SK-N-SH treated with all-trans-retinoic acid at 6 μM for 48 hours (cell line): ENCODE measurements around the gene SNCB.

ENCODE experiments used
- ARNTL ChIP-seq: fragments of 450-650 bp; formaldehyde crosslinking; IDR thresholded peaks from 2 replicates; pipeline ENCODE4 v1.5.0; 2020; ENCODE audit warnings: low read depth, mild to moderate bottlenecking, moderate library complexity, borderline replicate concordance
- BACH2 ChIP-seq: fragments of 250-450 bp; sonication (Bioruptor Pico); IDR thresholded peaks from 2 replicates; pipeline ENCODE4 v1.9.0; 2021; ENCODE audit warnings: mild to moderate bottlenecking, borderline replicate concordance
- CREB5 ChIP-seq: fragments of 250-450 bp; sonication (Bioruptor Pico); IDR thresholded peaks from 2 replicates; pipeline ENCODE4 v1.5.1; 2020; ENCODE audit warnings: low read depth, mild to moderate bottlenecking, moderate library complexity
- CSRNP3 ChIP-seq: fragments of 250-450 bp; sonication (Bioruptor Pico); IDR thresholded peaks from 2 replicates; pipeline ENCODE4 v1.5.1; 2021; ENCODE audit warnings: mild to moderate bottlenecking, moderate library complexity
- ESRRG ChIP-seq: fragments of 250-450 bp; sonication (Bioruptor Pico); IDR thresholded peaks from 2 replicates; pipeline ENCODE4 v1.6.1; 2021; ENCODE audit warnings: mild to moderate bottlenecking
- ISL1 ChIP-seq: fragments of 250-450 bp; sonication (Bioruptor Pico); IDR thresholded peaks from 2 replicates; pipeline ENCODE4 v2.1.2; 2022; ENCODE audit warnings: mild to moderate bottlenecking, moderate library complexity
- OSR1 ChIP-seq: fragments of 250-450 bp; sonication (Bioruptor Pico); IDR thresholded peaks from 2 replicates; pipeline ENCODE4 v1.8.0; 2022; ENCODE audit warnings: moderate library complexity, mild to moderate bottlenecking, inconsistent platforms
- PPARA ChIP-seq: fragments of 250-450 bp; sonication (Bioruptor Pico); IDR thresholded peaks from 2 replicates; pipeline ENCODE4 v1.5.0; 2020; ENCODE audit warnings: mild to moderate bottlenecking, borderline replicate concordance
- RARB ChIP-seq: fragments of 250-450 bp; sonication (Bioruptor Pico); IDR thresholded peaks from 2 replicates; pipeline ENCODE4 v1.8.0; 2021; ENCODE audit warnings: mild to moderate bottlenecking, moderate library complexity
- TCF4 ChIP-seq: fragments of 250-450 bp; sonication (Bioruptor Pico); IDR thresholded peaks from 2 replicates; pipeline ENCODE4 v1.8.0; 2021; ENCODE audit warnings: mild to moderate bottlenecking, moderate library complexity, borderline replicate concordance
- ZNF70 ChIP-seq: fragments of 450-650 bp; formaldehyde crosslinking; IDR thresholded peaks from 2 replicates; pipeline ENCODE4 v1.5.0; 2020; ENCODE audit warnings: mild to moderate bottlenecking, moderate library complexity
- ZNF8 ChIP-seq: fragments of 450-650 bp; formaldehyde crosslinking; IDR thresholded peaks from 2 replicates; pipeline ENCODE4 v1.5.0; 2020; ENCODE audit warnings: mild to moderate bottlenecking, moderate library complexity
- TF ChIP-seq, protein P1 (sequence below): fragments of 250-450 bp; sonication (Bioruptor Pico); IDR thresholded peaks from 2 replicates; pipeline ENCODE4 v1.8.0; 2020; ENCODE audit warnings: mild to moderate bottlenecking, moderate library complexity, borderline replicate concordance
- TF ChIP-seq, protein P2 (sequence below): fragments of 250-450 bp; sonication (Bioruptor Pico); IDR thresholded peaks from 2 replicates; pipeline ENCODE4 v1.5.0; 2020; ENCODE audit warnings: mild to moderate bottlenecking, moderate library complexity

DNA sequence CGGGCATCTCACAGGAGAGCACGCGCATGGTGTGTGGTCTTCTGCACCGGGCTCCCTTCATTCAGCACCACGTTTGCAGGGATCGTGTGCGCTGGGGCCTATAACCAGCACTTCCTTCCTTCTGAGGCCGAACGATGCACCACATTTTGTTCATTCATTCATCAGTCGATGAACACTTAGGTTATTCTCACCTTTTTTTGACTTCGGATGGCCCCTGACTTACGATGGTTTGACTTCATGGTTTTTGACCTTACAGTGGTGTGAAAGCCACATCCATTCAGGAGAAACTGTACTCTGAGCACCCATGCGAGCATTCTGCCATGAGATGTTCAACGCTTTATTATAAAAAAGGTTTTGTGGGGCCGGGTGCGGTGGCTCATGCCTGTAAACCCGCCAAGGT lies 44.5 kb upstream of the SNCB start:
- TF ChIP-seq, protein P1, sequence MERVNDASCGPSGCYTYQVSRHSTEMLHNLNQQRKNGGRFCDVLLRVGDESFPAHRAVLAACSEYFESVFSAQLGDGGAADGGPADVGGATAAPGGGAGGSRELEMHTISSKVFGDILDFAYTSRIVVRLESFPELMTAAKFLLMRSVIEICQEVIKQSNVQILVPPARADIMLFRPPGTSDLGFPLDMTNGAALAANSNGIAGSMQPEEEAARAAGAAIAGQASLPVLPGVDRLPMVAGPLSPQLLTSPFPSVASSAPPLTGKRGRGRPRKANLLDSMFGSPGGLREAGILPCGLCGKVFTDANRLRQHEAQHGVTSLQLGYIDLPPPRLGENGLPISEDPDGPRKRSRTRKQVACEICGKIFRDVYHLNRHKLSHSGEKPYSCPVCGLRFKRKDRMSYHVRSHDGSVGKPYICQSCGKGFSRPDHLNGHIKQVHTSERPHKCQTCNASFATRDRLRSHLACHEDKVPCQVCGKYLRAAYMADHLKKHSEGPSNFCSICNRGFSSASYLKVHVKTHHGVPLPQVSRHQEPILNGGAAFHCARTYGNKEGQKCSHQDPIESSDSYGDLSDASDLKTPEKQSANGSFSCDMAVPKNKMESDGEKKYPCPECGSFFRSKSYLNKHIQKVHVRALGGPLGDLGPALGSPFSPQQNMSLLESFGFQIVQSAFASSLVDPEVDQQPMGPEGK (CRISPR knock-in tag), result no peak
- no peak for TF ChIP-seq RARB (CRISPR knock-in tag)
- TF ChIP-seq ISL1 (CRISPR knock-in tag), result no peak
- no peak for TF ChIP-seq ZNF70
- no peak for TF ChIP-seq ARNTL (CRISPR knock-in tag)
- no peak for TF ChIP-seq OSR1 (CRISPR knock-in tag)
- TF ChIP-seq CSRNP3 (CRISPR knock-in tag), result no peak
- no peak for TF ChIP-seq BACH2
- no peak for TF ChIP-seq TCF4 (CRISPR knock-in tag)
- no peak for TF ChIP-seq PPARA (CRISPR knock-in tag)
- no peak for TF ChIP-seq CREB5
- no peak for TF ChIP-seq ZNF8
- TF ChIP-seq, protein P2, sequence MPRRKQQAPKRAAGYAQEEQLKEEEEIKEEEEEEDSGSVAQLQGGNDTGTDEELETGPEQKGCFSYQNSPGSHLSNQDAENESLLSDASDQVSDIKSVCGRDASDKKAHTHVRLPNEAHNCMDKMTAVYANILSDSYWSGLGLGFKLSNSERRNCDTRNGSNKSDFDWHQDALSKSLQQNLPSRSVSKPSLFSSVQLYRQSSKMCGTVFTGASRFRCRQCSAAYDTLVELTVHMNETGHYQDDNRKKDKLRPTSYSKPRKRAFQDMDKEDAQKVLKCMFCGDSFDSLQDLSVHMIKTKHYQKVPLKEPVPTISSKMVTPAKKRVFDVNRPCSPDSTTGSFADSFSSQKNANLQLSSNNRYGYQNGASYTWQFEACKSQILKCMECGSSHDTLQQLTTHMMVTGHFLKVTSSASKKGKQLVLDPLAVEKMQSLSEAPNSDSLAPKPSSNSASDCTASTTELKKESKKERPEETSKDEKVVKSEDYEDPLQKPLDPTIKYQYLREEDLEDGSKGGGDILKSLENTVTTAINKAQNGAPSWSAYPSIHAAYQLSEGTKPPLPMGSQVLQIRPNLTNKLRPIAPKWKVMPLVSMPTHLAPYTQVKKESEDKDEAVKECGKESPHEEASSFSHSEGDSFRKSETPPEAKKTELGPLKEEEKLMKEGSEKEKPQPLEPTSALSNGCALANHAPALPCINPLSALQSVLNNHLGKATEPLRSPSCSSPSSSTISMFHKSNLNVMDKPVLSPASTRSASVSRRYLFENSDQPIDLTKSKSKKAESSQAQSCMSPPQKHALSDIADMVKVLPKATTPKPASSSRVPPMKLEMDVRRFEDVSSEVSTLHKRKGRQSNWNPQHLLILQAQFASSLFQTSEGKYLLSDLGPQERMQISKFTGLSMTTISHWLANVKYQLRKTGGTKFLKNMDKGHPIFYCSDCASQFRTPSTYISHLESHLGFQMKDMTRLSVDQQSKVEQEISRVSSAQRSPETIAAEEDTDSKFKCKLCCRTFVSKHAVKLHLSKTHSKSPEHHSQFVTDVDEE, result no peak
- no peak for TF ChIP-seq ESRRG (CRISPR knock-in tag)
